SKM-1 treated with dmso at 0.1 percent for 144 hours (cell line): ENCODE results near the gene UBE2QL1.

Source experiments
- DNase-seq: peaks from one replicate; lab custom pipeline; 2025; ENCODE audit not compliant: unreplicated experiment; lab: John Stamatoyannopoulos, UW

Gene UBE2QL1, protein sequence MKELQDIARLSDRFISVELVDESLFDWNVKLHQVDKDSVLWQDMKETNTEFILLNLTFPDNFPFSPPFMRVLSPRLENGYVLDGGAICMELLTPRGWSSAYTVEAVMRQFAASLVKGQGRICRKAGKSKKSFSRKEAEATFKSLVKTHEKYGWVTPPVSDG

DNA sequence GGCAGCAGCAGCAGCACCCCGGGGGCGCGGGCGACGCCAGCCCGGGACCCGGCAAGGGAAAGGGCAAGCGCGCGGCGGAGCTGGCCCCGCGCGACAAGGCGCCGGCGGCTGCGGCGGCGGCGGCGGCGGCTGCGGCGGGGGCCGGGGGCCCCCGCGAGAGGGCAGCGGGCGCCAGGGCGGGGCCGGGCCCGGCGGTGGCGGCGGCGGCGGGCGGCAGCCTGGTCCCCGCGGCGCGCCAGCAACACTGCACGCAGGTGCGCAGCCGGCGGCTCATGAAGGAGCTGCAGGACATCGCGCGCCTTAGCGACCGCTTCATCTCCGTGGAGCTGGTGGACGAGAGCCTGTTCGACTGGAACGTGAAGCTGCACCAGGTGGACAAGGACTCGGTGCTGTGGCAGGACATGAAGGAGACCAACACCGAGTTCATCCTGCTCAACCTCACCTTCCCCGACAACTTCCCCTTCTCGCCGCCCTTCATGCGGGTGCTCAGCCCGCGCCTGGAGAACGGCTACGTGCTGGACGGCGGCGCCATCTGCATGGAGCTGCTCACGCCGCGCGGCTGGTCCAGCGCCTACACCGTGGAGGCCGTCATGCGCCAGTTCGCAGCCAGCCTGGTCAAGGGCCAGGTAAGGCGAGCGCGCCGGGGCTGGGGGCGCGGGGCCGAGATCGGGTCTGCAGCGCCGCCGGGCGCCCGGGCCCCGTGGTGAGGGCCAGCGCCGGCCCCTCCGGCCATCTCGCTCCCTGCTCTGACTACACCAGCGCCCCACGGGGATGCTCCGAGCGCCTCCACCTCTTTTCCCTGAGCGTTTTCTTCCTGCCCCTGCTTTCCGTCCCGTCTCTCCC lies at the start of gene UBE2QL1:
TSS of gene UBE2QL1 (plus strand) at position 238 of the 843 bp plus-strand sequence. CDS start at position 273, 35 bp downstream.
- no peak for DNase-seq

DNA sequence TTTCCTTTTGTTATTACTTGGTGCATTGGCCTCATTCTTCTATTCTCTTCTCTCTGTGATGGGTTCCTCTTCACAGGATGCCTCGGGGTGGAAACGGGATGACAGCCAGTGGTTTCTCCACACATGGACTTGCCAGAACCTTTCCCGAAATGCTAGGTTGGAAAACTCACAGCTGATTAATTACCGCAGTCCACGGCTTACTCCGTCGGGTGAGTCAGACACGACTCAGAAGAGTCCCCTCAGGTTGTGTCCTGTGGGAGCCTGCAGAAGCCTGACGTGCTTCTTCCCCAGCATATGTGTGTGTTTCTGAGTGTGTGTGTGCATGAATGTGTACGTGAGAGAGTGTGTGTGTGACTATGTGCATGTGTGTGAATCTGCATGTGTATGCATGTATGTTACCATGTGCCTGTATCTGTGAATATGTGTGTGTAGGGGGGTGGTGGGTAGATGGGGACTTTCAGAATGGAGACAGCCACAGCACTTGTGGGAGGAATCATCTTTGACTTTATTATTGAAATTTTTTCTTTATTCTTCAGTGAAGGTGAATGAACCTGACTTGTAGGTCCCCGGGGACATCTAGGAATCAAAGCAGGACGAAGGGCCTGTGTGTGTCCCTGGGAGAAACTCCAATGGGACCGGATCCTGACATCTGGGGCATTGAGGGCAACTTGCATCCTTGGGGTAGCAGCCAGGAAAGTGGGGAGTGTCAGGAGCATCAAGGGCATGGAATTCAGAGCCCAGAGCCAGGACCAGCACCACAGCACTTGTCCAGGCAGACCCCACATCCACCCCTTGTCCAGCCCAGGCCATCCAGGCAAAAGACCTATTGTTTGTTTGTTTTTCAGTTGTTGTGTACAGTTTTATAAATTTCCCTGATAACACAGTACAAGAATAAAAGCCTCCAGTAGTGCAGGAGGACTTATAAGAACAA lies 48.4 kb upstream of the UBE2QL1 start:
- no peak for DNase-seq

DNA sequence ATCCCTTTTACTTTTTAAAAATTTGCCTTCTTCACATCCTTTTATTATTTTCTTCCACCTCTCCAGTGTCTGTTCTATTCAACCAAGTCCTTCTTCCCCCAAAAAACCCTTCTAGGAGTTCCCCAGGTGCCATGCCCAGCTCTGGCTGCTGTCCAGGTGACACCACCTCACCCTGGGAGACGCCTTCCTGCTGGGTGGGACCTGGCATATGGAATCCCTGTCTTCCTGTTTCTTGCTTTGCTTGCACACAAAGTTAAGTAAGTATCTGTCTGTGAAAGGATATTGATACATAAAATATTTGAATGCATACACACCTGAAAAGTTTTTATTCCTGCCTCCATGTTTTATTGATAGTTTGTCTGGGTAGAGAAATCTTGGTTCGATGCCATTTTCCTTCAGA lies 47.2 kb upstream of the UBE2QL1 start:
- DNase-seq = no peak

DNA sequence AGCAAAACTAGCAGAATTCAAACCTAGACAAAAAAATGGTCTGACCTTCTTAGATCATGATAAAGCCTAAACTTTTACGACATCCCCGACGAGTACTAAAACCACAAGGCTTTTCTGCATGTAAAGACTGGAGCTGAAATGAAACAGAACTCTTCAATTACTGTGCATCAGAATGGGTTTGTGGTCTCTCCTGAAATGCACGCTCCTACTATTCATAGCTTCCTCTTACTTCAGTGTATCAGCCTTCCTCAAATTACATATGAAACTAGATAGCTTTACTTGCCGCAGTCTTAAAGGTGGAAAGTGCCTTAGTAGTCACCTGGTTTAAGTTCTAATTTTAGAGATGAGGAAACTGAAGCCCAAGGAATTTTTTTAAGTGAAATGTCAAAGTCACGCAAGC lies 45.7 kb upstream of the UBE2QL1 start:
- DNase-seq = peak; percentile 9

DNA sequence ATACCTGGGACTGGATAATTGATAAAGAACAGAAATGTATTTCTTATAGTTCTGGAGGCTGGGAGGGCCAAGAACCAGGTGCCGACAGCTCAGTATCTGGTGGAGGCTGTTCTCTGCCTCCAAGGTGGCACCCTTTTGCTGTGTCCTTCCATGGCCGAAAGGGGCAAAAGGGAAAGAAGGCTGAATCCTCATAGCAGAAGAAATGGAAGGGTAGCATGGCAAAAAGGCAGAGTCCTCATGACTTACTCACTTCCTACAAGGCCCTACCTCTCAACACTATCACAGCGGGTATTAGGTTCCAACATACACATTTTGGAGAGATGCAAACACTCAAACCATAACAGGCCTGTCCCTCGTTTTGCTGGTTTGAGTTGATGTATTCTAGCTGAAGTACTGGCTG lies 45.2 kb upstream of the UBE2QL1 start:
- DNase-seq = no peak

DNA sequence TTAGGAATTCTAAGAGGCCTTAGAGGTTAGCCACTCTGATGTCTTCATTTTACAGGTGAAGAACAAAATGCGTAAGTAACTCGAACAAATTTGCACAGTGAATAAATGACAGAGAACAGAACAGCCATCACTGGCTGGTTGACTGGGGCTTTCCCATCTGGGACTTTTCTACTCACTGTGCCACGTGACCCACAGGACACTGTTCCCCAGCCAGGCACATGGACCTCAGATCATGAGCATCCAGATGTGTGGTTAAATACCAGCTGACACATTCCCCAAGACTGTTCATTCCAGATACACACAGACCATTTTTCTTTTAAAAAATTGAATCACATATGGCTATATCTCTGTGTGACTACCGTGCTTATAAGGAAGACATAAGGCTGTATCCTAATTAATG lies 44.5 kb upstream of the UBE2QL1 start:
- no peak for DNase-seq

DNA sequence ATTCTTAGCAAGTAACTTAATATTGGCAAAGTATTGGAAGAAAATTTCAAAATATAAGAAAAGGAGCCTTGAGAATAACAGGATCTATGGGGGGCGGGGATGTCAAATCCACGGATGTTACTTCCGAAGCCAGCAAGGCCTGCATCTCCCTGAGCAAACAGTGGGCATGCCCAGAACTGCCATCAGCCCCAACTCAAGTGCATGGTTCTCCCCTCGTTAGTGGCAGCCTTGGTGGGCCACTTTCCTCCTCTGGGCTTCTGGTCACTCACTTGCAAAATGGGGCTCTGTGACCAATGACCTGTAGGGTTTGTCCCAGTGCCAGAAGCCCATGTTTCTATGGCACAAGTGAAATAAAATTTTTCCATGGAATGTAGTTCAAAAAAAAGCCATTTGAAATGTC lies 43.1 kb upstream of the UBE2QL1 start:
- DNase-seq = no peak

DNA sequence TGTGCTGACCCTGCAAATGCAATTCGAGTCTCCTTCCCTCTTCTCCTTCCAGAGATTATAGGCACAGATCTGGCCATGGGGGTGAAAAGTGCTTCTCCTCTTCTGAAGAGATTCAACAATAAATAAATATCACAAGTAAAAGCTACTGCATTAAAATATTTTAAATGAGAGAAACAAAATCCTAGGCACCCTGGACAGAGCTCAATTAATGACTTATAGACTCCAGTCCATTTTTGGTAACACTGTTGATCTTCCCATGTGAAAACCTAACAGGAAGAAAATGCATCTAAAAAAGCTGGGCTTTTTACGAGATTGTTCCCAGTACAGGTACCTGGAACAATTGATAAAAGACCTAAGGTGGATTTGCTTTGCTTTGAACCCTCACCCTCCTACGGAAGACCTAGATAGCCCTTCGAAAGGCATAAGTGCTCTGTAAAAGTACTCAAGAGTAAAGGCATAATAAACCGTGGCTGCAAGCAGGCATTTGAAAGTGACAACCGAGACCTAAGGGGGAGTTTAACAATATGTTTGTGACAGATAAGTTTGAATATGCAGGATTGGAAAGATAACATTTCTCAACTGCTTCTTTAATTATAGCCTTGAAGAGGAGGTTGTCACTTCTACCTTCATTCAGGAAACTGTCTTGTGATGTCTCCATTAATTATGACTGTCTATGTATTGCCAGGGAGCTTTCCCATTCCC lies 41.0 kb upstream of the UBE2QL1 start:
- DNase-seq = no peak

DNA sequence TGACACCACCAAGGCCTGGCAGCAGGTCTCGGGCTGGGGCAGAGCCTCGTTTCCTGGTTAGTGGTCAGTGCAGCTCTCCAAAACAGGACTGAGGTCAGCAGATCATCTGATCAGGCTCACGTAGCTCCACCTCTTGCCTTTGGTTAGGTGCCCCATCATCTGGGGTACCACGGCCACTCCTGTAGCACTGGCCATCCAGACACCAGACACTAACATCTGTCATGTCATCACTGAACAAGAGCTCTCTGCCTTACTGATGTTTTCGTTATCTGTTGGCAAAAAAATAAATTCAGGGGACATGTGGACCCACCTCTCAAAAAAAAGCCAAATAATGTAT lies 40.4 kb upstream of the UBE2QL1 start:
- no peak for DNase-seq

DNA sequence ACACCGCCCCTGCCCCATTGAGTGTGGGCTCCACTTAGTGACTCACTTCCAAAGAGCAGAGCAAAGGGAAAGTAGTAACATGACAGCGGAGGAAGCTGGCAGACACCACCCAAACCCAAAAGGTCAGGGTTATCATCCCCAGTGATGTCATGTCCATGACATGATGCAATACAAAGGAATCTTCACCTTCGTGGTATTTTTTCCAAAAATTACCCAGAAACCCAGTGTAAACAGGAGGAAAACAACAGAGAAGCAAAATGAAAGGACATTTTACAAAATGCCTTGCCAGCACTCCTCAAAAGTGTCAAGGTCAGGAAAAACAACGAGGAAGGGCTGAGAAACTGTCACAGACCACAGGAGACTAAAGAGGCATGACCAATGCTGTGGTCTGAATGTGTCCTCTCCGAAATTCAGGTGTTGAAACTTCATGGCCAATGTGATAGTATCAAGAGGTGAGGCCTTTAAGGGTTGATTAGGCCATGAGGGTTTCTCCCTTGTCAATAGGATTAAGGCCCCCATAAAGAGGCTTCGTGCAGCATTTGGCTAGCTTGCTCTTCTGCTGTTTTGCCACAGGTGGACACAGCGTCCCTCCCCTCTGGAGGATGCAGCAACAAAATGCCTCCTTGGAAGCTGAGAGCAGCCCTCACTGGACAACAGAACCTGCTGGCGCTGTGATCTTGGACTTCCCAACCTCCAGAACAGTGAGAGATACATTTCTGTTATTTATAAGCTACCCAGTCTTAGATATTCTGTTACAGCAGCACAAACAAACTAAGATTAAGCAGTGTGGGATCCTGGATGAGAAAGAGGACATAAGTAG lies 39.8 kb upstream of the UBE2QL1 start:
- DNase-seq = no peak

DNA sequence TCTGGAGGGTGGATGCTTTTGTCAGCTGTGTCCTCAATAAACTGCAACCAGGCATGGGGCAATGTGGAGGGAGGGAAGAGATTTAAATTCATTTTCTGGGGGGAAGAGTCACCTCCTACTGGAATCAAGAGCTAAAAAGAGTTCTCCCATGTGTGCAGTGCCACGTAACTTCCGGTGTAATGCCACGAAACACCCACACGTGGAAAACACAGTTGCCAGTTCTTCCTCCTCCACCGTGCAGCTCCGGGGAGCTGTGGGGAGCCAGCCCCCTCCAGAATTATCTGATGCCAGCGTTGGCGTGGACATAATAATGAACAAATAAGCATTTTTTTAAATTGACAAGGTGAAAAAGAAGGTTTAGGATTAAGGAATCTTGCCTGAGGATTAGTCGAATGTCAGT lies 38.2 kb upstream of the UBE2QL1 start:
- no peak for DNase-seq

DNA sequence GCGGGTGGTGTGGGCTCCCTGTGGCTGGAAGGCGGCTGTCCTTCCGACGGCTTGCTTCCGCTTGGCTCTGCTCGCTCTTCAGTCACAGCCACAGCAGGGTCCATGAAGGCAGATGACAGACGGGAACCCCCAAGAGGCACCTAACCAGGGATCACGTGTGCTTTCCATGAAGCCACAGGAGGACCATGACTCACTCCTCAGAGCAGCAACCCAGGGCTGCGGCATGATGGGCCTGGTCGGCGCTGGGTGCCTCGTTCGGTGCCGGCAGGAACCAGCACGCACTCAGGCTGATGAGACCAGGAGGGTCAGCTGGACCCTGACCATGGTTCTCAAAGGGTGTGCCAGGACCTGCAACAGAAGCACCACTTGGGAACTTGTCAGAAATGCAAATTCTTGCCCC lies 37.5 kb upstream of the UBE2QL1 start:
- DNase-seq = no peak

DNA sequence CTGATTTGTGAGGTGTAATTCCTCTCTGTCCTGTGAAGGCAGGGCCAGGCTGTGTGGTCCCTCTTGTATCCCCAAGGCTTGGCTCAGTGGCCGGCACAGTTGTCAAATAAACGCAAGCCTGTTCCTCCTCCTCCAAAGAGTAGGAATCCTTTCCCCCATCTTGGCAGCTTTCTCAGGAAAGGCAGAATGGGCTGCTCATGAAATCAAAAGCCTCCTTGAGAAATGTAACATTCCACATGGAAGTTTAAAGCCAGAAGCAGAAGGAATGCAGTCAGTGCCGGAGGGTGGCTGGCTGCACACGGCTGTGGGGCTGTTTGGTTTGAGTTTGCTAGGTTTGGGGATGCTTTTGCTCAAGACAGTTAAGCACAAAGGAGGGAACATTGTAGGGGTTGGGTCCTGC lies 35.8 kb upstream of the UBE2QL1 start:
- no peak for DNase-seq

DNA sequence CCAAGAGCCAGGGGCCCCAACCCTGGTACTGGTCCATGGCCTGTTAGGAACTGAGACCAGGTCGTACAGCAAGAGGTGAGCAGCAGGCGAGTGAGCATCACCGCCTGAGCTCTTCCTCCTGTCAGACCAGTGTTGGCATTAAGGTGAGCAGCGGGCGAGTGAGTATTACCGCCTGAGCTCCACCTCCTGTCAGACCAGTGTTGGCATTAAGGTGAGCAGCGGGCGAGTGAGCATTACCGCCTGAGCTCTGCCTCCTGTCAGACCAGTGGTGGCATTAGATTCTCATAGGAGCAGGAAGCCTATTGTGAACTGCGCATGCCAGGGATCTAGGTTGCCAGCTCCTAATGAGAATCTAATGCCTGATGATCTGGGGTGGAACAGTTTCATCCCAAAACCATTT lies 31.0 kb upstream of the UBE2QL1 start:
- DNase-seq = no peak

DNA sequence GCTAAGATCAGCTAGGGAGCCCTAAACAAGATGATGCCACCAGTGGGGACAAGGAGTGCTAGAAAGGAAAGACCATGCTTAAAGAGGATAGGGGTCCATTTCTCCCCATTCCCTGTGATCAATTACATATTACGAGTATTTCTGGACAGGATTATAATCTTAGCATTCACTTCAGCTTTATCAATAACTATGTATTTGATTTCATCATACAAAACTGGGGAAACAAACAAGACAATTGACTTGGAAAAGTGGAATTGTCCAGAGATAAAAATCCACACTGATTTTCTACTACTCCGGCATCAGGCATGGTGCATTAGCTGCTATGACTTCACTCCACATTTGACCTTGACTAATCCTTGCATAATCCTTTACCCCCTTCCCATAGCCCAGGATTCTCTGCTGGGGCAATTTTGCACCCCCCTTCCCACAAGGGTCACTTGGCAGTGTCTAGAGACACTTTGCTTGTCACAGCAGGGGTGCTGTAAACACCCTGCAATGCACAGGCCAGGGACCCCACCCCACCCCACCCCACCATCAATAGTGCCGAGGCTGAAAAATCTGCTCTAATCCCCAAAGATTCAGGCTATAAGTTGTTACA lies 29.9 kb upstream of the UBE2QL1 start:
- DNase-seq = no peak

DNA sequence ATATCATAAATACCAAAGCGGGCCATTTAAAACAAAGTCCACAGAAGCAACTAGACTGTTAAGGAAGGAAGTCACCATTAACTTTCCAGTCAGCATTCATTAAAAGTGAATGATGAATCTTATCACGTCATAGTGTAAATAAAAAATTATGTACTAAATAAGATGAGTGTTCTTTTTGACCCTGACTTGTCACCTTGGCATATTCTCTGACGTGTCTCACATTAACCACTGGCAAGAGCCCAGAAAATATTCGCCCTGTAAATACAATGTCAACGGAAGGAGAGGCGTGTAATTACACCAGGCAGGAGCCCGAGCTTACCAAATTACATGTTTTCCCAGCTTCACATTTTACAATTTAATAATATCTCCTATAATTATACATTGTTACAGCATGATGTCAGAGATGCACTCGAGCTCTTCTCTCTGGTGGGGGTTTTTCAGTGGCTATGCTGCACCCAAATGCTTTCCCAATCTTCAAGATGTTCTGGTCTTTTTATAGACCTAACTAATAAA lies 29.3 kb upstream of the UBE2QL1 start:
- no peak for DNase-seq

DNA sequence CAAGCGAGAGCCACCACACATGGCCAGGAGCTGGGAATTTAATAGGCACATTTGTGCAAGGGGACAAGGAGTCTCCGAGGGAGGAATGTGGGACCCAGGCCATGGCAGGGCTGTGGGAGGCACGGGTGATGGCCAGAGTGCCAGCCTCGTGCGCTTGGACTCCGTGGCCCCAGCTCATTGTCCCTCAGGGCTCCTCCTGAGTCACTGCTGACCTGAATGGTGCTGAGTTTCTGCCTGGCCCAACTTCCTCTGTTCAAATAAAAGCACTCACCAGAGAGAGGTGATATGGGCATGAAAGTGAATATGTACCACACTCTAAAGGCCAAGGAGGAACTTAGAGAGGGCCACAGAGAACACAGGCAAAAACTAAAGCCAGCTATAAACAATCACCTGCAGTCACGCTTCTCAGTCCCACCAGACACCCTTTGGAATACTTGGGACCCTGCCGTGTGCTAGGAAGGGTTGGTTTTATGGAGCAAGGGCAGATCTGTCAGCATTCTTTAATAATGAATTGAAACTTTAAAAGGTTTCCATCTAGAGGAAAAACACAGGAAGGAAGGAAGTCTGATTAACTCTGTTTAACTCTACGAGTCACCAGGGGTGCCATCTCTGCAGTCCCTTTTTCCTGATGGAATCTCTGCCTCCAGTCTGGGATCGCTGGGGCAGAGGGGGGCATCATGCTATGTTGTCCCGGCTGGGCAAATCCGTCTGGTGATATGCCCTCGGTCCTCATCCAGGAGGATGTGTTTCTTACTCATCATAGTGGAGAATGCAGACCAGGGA lies 25.1 kb upstream of the UBE2QL1 start:
- no peak for DNase-seq

DNA sequence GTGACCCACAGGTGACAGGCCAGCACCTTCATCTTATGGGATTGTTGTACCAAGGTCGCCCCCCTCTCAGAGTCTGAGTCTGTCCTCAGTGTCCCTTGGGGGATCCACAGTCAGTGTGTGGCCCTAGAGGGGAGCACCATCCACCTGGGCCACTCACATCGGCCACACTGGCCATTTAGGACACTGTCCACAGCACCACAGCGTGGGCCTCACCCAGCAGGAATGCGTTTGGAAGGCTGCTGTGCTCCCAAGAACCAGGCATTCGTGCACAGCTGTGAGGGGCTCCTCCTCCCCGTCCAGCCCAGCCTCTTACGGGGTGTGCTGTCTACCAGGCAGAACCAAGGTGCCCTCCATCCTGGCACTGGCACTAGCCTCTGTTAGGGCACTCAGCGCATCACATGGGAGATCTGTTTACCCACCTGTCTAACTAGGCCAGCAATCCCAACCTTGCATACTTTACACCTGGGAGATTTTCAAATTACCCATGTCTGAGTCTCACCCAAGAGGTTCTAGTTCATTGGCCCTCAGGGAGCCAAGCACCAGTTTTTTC lies 24.5 kb upstream of the UBE2QL1 start:
- no peak for DNase-seq

DNA sequence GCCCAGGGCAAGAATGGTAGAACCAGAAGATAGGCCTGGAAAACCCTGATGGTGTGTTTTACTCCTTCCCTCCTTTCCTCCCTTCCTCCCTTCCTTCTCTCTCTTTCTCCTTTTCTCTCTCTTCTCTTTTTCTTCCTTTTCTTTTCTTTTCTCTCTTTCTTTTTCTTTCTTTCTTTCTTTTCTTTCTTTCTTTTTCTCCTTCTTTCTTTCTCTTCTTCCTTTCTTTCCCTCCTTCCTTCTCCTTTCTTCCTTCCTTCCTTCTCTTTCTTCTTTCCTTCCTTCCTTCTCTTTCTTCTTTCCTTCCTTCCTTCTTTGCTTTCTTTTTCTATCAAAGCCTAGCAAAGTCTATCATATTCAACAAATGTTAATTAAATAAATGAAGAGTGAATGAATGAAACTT lies 24.0 kb upstream of the UBE2QL1 start:
- no peak for DNase-seq
